Measurements from ENCODE around the gene BTBD8.

- no peak for TF ChIP-seq EZH2 (IDR thresholded peaks at IDR 0.05)
- TF ChIP-seq FOXP2 (optimal IDR thresholded peaks at IDR 0.05; ENCODE audit: control extremely low read depth, extremely low read length, insufficient read depth), result no peak
- no peak for TF ChIP-seq POLR2AphosphoS5 (IDR thresholded peaks at IDR 0.05; ENCODE audit: borderline replicate concordance, low read depth, low read length)
Observed at GRCh38 chr1:92075311-92075710, 4.8 kb upstream of the BTBD8 start, which contains the start of gene SETSIP.
